Measurements from ENCODE around the gene PTGR1.

GRCh38 chr9:111615928-111616327 is 16.5 kb upstream of the PTGR1 start:
- no peak for TF ChIP-seq CTCF (IDR thresholded peaks at IDR 0.05)
- TF ChIP-seq EP300 (IDR thresholded peaks at IDR 0.05; ENCODE audit: borderline replicate concordance in 1 of 2, low read depth in 1 of 2, low read length in 1 of 2) = no peak
- TF ChIP-seq TAF1 (IDR thresholded peaks at IDR 0.05; ENCODE audit: borderline replicate concordance, low read depth, low read length) = no peak
- TF ChIP-seq POLR2AphosphoS5 (IDR thresholded peaks at IDR 0.05; ENCODE audit: low read depth, low read length) = no peak
- TF ChIP-seq, protein P1, sequence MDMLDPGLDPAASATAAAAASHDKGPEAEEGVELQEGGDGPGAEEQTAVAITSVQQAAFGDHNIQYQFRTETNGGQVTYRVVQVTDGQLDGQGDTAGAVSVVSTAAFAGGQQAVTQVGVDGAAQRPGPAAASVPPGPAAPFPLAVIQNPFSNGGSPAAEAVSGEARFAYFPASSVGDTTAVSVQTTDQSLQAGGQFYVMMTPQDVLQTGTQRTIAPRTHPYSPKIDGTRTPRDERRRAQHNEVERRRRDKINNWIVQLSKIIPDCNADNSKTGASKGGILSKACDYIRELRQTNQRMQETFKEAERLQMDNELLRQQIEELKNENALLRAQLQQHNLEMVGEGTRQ (IDR thresholded peaks at IDR 0.05; ENCODE audit: borderline replicate concordance, low read depth, low read length) = no peak
- no peak for TF ChIP-seq SIN3A (IDR thresholded peaks at IDR 0.05; ENCODE audit: borderline replicate concordance, low read depth, low read length)
- TF ChIP-seq RXRA (IDR thresholded peaks at IDR 0.05; ENCODE audit: borderline replicate concordance, low read depth) = no peak
- no peak for TF ChIP-seq YY1 (IDR thresholded peaks at IDR 0.05; ENCODE audit: low read depth)
- TF ChIP-seq, protein P2, sequence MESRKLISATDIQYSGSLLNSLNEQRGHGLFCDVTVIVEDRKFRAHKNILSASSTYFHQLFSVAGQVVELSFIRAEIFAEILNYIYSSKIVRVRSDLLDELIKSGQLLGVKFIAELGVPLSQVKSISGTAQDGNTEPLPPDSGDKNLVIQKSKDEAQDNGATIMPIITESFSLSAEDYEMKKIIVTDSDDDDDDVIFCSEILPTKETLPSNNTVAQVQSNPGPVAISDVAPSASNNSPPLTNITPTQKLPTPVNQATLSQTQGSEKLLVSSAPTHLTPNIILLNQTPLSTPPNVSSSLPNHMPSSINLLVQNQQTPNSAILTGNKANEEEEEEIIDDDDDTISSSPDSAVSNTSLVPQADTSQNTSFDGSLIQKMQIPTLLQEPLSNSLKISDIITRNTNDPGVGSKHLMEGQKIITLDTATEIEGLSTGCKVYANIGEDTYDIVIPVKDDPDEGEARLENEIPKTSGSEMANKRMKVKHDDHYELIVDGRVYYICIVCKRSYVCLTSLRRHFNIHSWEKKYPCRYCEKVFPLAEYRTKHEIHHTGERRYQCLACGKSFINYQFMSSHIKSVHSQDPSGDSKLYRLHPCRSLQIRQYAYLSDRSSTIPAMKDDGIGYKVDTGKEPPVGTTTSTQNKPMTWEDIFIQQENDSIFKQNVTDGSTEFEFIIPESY (IDR thresholded peaks at IDR 0.05; ENCODE audit: borderline replicate concordance, low read depth) = no peak
- no peak for TF ChIP-seq FOXJ3 (CRISPR knock-in tag; IDR thresholded peaks at IDR 0.05)
- no peak for TF ChIP-seq REST (IDR thresholded peaks at IDR 0.05; ENCODE audit: low read depth, low read length)
- no peak for TF ChIP-seq RFX5 (IDR thresholded peaks at IDR 0.05; ENCODE audit: low read length)
- no peak for TF ChIP-seq MAX (IDR thresholded peaks at IDR 0.05; ENCODE audit: low read depth)
- TF ChIP-seq USF1 (IDR thresholded peaks at IDR 0.05; ENCODE audit: borderline replicate concordance, low read depth) = no peak

Measured in SK-N-SH (cell line).